GM12875 (cell line): ENCODE results near the gene CFAP221.

Source experiments
- H3K4me3 ChIP-seq: one replicate; pipeline ENCODE4 v1.5.1; 2011; ENCODE audit warnings: low read depth, low read length, control low read depth
- TF ChIP-seq, protein P1 (sequence below): IDR thresholded peaks from 2 replicates; pipeline ENCODE4 v1.5.1; 2011; ENCODE audit warnings: low read depth, mild to moderate bottlenecking, control low read depth, inconsistent platforms, low read length, moderate library complexity, borderline replicate concordance; ENCODE audit not compliant: insufficient read depth

Gene CFAP221

DNA sequence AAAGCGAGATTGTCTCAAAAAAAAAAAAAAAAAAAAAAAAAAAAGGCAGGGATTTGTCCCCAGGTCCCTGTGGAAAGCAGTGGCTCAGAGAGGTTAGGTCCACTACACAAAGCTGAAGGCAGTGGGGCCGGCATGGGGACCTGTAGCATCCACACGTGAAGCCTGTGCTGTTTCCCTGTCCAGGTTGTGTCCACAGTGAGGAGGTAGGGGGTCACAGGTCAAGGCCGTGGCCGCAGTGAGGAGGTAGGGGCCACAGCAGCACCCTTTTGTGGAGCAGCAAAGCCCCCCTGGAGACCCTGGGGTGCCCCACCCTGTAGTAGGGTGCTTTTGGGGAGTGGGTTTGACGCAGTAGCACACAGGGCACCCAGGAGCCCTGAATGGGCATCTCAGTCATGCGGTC, 148.7 kb downstream of the CFAP221 start:
- TF ChIP-seq, protein P1, sequence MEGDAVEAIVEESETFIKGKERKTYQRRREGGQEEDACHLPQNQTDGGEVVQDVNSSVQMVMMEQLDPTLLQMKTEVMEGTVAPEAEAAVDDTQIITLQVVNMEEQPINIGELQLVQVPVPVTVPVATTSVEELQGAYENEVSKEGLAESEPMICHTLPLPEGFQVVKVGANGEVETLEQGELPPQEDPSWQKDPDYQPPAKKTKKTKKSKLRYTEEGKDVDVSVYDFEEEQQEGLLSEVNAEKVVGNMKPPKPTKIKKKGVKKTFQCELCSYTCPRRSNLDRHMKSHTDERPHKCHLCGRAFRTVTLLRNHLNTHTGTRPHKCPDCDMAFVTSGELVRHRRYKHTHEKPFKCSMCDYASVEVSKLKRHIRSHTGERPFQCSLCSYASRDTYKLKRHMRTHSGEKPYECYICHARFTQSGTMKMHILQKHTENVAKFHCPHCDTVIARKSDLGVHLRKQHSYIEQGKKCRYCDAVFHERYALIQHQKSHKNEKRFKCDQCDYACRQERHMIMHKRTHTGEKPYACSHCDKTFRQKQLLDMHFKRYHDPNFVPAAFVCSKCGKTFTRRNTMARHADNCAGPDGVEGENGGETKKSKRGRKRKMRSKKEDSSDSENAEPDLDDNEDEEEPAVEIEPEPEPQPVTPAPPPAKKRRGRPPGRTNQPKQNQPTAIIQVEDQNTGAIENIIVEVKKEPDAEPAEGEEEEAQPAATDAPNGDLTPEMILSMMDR, result no peak
- no peak overlapping the region for H3K4me3 ChIP-seq

DNA sequence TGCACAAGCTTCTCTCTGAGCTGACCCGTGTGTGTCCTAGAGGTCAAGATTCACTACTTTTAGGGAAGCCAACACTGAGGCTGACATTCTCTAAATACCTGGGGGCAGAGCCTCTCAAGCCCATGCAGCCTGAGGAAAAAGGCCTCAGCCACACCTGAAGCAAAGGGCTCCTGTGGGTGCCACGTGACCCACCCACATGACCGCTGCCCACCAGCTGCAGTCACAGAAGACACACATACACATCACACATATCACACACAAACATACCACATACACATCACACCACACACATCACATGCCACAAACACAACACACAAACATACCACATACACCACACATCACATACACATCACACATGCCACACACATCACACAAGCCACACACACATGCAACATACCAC, 149.3 kb downstream of the CFAP221 start:
- TF ChIP-seq, protein P1, result no peak
- H3K4me3 ChIP-seq, result no peak overlapping the region

DNA sequence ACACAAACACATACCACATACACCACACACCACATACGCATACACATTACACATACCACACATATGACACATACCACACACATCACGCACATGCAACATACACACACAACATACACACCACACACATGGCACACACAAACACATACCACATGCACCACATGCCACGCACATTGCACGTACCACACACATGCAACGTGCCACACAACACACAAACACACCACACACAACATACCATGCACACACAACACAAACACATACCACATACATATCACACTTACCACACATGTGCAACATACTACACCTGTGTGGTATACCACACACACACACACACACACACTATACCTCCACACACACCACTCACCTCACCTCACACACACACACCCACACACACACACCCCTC, 149.7 kb downstream of the CFAP221 start:
- TF ChIP-seq, protein P1, result no peak
- H3K4me3 ChIP-seq, result no peak overlapping the region

DNA sequence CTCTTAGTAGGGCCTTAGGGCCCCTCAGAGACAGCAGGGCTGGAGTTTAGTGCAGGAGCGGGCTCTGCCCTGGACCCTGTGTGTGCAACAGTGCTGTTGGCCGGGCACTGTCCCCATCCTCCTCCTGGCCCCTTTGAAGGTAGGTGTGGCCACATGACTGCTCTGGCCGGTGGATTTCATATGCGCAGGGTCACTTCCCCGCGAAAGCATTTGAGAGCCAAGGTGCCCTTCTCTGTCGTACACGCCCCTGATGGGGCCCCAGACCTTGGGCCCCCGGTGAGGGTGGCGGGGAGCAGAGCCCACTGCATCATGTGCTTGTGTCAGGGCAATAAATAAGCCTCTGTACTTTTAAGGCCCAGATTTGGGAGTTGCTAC, 150.2 kb downstream of the CFAP221 start:
- no peak overlapping the region for H3K4me3 ChIP-seq
- TF ChIP-seq, protein P1, result no peak

DNA sequence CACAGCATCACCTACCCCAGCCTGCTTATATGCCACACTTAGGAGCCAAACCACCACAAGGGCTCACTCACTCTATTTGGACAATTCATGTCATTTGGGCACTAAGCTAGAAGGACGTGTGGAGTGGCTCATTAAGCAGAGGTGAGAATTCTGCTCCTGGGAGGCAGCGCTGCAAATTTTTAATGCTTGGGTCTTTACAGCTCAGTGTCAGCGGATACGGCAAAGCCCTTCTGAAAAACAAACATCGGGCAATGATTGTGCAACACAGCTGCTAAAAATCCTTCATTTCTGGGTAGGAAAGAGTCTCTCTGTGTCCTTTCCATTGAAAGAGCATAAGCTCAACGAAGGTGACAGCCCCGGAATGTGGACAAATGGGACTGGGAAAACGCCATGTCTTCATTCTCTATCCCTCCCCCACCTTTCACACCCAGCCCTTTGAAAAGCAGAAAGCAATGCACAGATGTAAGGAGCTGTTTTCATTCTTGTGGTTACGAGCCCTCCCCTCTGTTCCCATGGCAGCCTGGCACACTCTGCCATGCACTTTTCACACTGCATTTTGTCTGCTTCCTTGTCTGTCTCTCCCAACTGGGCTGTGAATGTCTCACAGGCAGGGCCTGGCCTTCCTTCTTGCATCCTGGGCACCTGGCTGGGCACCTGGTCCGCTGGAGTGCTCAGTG, 150.7 kb downstream of the CFAP221 start:
- TF ChIP-seq, protein P1, result no peak
- no peak overlapping the region for H3K4me3 ChIP-seq

DNA sequence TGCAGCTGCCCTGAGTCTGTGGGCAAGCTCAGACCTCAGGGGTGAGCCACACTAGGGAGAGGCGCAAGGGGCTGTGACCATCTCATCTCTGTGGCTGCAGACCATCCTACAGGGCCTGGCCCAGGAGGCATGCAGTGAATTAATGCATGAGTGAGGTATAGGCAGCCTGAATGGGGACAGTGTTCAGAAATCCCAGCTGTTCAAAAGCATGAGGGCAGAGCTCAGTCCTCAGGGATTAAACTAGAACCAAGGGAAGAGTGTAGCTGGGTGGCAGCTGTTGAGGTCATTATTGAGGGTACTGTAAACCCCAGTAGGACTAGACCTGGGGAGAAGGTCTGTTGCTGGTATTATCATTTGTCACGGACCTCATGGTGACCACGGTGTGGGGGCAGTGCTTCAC, 151.8 kb downstream of the CFAP221 start:
- H3K4me3 ChIP-seq, result no peak overlapping the region
- TF ChIP-seq, protein P1, result no peak

DNA sequence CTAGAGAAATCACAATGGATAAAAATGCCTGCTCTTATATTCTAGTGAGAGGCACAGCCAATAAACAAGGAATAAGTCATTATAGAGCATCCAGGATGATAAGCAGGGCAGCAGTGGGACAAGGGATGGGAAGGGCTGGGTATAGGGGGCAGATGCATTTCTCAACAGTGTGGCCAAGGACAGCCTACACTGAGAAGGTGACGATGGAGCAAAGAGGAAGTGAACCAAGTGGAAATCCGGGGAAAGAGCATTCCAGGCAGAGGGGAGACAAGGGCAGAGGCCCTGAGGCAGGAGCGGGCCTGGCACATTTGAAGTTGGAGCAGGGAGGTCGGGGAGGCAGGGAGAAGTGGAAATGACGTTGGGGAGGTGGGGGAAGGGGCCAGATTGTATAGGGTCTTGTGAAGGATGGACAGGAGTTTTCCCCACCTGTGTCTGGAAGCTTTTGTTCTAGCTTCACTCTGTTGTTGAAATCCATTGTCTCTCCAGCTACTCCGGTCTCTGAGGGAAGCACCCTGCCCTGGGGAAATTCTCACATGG, 152.3 kb downstream of the CFAP221 start:
- TF ChIP-seq, protein P1, result no peak
- no peak overlapping the region for H3K4me3 ChIP-seq
